ENCODE measurements around the gene APC2. TPM values are rescaled to one million over a fixed set of nuclear protein-coding genes. Genes with fewer than 3 reads are reported as not detected.
A peak's percentile ranks its signal among the peaks of the same experiment; 100 is the strongest.

APC2 gene
- total RNA-seq, 1 donor: 0.27 TPM

- no peak overlapping the region for H3K4me3 ChIP-seq (ENCODE audit: low read depth, low read length)
- TF ChIP-seq, protein P1, sequence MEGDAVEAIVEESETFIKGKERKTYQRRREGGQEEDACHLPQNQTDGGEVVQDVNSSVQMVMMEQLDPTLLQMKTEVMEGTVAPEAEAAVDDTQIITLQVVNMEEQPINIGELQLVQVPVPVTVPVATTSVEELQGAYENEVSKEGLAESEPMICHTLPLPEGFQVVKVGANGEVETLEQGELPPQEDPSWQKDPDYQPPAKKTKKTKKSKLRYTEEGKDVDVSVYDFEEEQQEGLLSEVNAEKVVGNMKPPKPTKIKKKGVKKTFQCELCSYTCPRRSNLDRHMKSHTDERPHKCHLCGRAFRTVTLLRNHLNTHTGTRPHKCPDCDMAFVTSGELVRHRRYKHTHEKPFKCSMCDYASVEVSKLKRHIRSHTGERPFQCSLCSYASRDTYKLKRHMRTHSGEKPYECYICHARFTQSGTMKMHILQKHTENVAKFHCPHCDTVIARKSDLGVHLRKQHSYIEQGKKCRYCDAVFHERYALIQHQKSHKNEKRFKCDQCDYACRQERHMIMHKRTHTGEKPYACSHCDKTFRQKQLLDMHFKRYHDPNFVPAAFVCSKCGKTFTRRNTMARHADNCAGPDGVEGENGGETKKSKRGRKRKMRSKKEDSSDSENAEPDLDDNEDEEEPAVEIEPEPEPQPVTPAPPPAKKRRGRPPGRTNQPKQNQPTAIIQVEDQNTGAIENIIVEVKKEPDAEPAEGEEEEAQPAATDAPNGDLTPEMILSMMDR (IDR thresholded peaks at IDR 0.05; ENCODE audit: insufficient read depth, low read length): no peak
- DNase-seq (ENCODE audit: low read depth): no peak
Measured at GRCh38 chr19:1501200-1501595, 51.3 kb downstream of the APC2 start.

- TF ChIP-seq, protein P1 (IDR thresholded peaks at IDR 0.05; ENCODE audit: insufficient read depth, low read length): no peak
- no peak for DNase-seq (ENCODE audit: low read depth)
- H3K4me3 ChIP-seq (ENCODE audit: low read depth, low read length): no peak overlapping the region
Measured at GRCh38 chr19:1502433-1503088, 52.6 kb downstream of the APC2 start.

DNA sequence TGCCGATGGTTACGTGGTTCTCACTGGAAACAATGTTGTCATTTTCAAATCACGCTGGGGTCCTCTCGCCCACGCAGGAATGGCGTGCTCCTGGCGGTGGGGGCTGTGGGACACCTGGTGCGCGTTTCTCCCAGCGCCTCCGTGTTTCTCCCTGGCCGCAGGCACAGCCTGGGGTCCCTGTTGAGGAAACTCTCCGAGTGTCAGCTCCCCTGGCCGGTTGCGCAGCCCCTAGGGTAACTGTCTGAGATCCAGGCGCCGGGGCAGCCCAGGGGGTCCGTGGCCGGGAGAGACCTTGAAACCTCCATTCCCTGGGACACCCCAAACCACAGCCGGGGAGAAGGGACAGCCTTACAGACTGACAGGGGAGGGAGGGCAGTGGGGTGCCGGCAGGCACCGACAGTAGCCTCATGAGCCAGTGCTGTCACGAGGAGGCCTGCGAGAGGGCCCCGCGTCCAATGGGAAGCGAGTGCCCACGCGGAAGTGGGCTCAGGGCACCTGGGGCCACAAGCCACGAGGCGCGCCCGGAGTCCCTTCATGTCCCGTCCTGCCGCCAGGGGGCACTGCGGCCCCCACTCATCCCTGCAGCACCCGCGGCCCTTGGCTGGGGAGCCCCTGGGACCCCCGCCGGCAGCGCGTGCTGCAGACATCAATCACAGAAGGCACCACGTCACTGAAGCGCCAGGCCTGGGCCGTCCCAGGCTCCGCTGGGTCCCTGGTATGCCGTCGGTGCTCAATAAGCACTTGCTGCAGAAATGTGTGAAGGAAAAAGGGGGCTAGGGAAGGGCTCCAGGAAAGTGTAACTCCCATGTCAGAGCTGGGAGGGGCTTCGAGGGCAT lies 53.4 kb downstream of the APC2 start:
- peak; percentile 31 for DNase-seq (ENCODE audit: low read depth)
- peak overlapping the region; percentile 14 for H3K4me3 ChIP-seq (ENCODE audit: low read depth, low read length)
- TF ChIP-seq, protein P1 (IDR thresholded peaks at IDR 0.05; ENCODE audit: insufficient read depth, low read length): peak; percentile 71

- no peak overlapping the region for H3K4me3 ChIP-seq (ENCODE audit: low read depth, low read length)
- DNase-seq (ENCODE audit: low read depth): no peak
- TF ChIP-seq, protein P1 (IDR thresholded peaks at IDR 0.05; ENCODE audit: insufficient read depth, low read length): no peak
Measured at GRCh38 chr19:1503925-1504773, 54.2 kb downstream of the APC2 start.

- H3K4me3 ChIP-seq (ENCODE audit: low read depth, low read length): no peak overlapping the region
- TF ChIP-seq, protein P1 (IDR thresholded peaks at IDR 0.05; ENCODE audit: insufficient read depth, low read length): no peak
- no peak for DNase-seq (ENCODE audit: low read depth)
Measured at GRCh38 chr19:1505012-1505411, 55.1 kb downstream of the APC2 start.

DNA sequence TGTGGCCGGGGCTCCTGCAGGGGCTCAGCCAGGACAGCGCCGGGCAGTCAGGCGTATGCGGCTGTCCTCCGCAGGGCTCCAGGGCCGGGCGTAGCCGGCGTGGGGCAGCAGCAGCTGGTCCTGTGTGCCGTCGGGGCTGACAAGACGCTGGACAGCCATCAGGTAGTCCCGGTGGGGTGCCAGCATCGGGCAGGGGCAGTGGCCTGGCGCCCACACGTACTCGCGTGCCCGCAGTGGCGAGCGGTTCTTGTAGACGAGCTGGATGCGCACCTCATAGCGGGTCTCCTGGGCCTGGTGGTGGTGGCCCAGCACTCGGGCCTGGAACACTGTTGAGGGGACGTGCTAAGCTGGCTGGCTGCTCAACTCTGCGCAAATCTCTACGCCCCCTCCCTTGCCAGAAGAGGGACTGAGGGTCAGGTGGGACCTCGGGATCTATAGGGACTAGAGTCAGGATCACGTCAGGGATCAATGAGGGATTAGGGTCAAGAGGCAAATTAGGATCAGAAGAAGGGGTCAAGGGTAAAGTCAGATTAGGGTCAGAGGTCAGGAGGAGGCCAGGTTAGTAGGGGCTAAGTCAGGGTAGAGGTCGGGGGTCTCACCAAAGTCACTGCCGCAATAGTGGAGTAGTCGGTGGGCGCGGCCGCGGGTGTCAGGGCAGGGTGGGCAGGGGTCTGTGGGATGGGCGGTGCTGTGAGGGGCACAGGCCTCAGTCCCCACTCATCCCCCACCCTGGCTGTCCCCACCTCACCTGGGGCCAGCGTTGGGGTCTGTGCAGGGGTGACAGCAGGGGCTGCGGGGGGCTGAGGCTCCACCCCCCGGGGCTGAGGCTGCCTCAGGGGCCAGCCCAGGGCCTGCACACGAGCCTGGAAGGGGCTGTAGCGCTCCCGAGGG lies 56.3 kb downstream of the APC2 start:
- TF ChIP-seq, protein P1 (IDR thresholded peaks at IDR 0.05; ENCODE audit: insufficient read depth, low read length): no peak
- H3K4me3 ChIP-seq (ENCODE audit: low read depth, low read length): no peak overlapping the region
- no peak for DNase-seq (ENCODE audit: low read depth)

All from fibroblast of the aortic adventitia (primary cell).